HG02981 (cell line): ENCODE measurements around the gene TSR1.
"Not testable (repeated sequence)": the region's sequence is repeated elsewhere in the genome, so short reads cannot be mapped to it uniquely, and the experiment has no call there.

Source experiments
- ATAC-seq: cut with Tn5 transposase; IDR thresholded peaks from one replicate; pipeline ENCODE4 v1.9.1; 2021; ENCODE audit warnings: mild to moderate bottlenecking, moderate library complexity; ENCODE audit not compliant: unreplicated experiment

TSR1 gene

GRCh38 chr17:2338315-2338657 lies 2.0 kb upstream of the TSR1 start:
- no peak for ATAC-seq

DNA sequence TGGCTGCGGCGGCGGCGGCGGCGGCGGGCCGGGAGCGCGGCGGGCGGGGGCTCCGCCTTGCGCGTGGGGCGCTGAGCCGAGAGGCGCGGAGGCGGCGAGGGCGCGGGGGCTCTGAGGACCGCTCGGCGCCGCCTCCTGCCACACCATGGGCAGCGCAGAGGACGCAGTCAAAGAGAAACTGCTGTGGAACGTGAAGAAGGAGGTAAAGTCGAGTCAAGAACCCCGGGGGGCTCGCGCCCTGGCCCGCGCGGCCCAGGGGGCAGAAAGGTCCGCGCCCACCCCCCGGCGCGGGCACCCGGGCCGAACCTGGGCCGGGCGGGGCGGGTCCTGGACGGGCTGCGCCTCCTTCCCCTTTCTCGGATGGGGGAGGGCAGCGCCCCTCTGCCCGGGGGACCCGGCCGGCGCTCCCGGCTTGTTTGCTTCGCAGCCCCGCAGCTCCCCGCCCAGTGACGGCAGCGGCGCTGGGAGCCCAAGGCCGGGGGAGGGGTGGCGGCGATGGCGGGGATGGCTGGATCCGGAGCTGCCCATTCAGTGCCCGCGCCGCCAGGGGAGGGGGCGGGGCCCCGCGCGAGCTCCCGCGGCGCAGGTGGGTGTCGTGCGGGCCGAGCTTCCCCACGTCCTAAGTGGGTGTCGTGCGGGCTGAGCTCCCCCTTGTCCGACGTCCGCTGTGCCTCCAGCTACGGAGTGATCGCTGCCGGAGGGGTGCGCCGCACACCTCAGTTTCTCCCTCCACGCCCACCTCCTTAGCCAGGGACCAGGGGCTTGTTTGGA lies 1.5 kb upstream of the TSR1 start:
- no peak for ATAC-seq

GRCh38 chr17:2336852-2337543 lies 741 bp upstream of the TSR1 start, which contains the start of gene SGSM2:
Gene SGSM2 (plus strand): TSS chr17:2337501. CDS start chr17:2337689, 188 bp downstream.
- no peak for ATAC-seq

DNA sequence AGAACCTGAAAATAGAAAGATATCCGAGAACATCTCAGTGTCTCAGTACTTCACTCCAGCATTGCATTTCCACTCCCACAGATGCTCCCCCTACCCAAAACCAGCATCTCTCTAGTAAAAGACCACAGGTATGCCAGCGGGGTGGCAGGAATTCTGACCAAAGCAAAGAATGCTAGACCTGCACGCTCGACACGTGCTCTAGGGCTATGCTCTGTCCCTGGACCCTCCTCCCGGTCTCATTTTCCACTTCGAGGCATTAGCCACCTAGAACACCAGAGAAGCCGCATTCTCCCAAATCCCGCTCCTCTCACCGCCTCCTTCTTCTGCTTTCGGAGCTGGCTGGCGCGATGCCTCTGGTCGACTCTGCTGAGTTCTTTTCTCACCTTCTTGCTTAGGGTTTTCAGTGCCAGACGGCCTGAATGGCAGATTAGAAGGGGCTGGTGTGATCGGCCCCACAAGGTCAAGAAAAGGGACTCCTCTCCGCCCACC lies 487 bp downstream of the TSR1 start:
- ATAC-seq, result no peak

DNA sequence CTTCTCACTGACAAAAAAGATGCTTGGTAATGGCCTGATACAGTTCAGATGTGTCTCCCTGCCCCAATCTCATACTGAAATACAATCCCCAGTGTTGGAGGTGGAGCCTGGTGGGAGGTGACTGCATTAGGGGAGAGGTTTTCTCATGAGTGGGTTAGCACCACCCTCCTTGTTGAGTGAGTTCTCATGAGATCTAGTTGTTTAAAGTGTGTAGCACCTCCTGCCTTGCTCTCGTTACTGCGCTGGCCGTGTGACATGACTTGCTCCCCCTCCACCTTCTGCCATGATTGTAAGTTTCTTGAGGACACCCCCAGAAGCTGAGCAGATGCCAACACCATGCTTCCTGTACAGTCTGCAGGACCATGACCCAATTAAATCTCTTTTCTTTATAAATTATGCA lies 5.0 kb downstream of the TSR1 start:
- ATAC-seq, result no peak

GRCh38 chr17:2323629-2324314 lies 12.5 kb downstream of the TSR1 start:
- ATAC-seq, result no peak

- ATAC-seq, result no peak
These were observed 14.9 kb downstream of the TSR1 start for GRCh38 chr17:2321399-2321798.

GRCh38 chr17:2319051-2319450 lies 17.2 kb downstream of the TSR1 start:
- no peak for ATAC-seq

- no peak for ATAC-seq
These were observed 18.5 kb downstream of the TSR1 start for GRCh38 chr17:2317796-2318195.

DNA sequence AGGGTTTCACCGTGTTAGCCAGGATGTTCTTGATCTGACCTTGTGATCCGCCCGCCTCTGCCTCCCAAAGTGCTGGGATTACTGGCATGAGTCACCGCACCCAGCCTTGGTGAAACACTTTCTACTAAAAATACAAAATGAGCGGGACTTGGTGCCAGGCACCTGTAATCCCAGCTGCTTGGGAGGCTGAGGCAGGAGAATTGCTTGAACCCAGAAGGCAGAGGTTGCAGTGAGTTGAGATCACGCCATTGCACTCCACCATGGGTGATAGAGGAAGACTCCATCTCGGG lies 19.4 kb downstream of the TSR1 start:
- not testable (repeated sequence) for ATAC-seq

DNA sequence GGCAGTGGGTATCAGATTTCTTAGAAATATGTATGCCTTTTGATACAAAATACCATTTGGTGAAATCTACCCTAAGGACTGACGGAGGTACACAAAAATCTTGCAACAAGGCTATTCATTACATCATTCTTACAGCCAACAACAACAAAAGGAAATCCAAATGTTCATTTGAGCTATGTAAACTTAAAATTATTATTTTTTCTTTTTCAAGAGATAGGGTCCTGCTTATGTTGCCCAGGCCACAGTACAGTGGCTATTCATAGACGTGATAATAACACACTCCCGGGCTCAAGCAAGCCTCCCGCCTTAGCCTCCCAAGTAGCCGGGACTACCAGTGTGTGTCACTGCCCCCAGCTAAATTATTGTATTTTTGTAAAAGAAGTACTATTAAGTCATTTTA lies 23.5 kb downstream of the TSR1 start:
- no peak for ATAC-seq

- no peak for ATAC-seq
These were observed 26.7 kb downstream of the TSR1 start for GRCh38 chr17:2309338-2310154.

- no peak for ATAC-seq
These were observed 31.3 kb downstream of the TSR1 start for GRCh38 chr17:2304931-2305330.

- peak; percentile 73 for ATAC-seq
These were observed 32.8 kb downstream of the TSR1 start, which contains the start of the genes SMG6 and SRR for GRCh38 chr17:2303204-2304188. Gene SMG6 (minus strand): TSS chr17:2303785. CDS start chr17:2303720, 65 bp downstream. Gene SRR (plus strand): TSS chr17:2303950. CDS start chr17:2315561, 11,611 bp downstream.

- ATAC-seq, result peak; percentile 13
These were observed 33.5 kb downstream of the TSR1 start for GRCh38 chr17:2302778-2303203.

DNA sequence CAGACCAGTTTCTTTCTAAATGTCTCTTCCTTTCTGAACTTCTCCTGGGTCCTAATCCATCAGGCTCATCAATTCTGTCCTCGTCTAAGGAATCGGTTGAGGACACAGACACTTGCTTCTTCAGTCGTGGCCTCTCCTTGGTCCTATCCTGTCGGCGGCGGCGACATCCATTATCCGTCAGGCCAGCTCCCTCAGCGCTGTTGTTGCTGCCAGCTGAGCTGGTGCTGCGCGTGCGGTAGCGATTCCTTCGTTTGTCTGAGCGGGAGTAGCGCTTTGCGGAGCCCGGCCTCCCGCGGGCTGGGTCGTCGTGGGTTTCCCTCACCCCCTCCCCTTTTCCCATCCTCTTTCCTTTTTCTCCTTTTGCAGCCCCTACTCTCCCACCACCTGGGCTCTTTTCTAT lies 36.5 kb downstream of the TSR1 start:
- no peak for ATAC-seq

- ATAC-seq, result no peak
These were observed 37.1 kb downstream of the TSR1 start for GRCh38 chr17:2299136-2299535.

GRCh38 chr17:2297023-2297422 lies 39.2 kb downstream of the TSR1 start:
- no peak for ATAC-seq

DNA sequence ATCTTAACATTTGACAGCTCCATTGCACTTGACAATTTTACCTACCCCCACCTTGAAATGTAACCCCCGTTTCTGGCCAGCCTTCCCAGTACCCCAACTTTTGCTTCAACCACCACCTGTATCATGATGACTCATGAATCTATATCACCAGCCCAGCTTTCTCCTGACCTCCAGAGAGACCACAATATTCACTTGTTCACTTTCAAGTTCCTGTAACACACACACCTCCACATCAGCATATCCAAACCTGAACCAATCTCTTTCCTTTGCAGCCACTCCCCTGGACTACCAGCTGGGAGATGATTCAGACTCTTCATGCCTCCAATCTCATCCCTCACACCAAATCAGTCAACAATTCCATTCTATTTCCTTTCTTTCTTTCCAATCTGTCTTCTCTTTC lies 40.7 kb downstream of the TSR1 start:
- no peak for ATAC-seq

DNA sequence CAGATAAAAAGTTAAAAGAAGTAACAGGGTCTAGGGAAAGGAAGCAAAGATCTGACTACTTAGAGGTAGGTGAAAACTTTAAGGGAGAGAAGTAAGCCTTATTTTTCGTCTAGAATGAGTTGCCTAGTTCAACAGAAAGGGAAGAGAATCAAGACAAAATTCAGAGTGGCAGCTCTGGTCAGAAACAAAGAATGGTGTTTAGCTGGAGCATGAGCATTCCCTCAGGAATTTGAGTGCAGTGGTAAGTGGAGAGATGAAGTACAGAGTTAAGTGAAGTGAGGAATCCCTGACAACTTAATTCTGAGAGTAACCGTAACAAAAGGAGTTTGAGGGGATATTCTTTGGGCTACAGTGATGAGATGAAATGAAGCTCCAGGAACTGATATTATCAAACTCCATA lies 44.2 kb downstream of the TSR1 start:
- ATAC-seq, result no peak
